Measurements from ENCODE around the gene MORC1.

The MORC1 gene

DNA sequence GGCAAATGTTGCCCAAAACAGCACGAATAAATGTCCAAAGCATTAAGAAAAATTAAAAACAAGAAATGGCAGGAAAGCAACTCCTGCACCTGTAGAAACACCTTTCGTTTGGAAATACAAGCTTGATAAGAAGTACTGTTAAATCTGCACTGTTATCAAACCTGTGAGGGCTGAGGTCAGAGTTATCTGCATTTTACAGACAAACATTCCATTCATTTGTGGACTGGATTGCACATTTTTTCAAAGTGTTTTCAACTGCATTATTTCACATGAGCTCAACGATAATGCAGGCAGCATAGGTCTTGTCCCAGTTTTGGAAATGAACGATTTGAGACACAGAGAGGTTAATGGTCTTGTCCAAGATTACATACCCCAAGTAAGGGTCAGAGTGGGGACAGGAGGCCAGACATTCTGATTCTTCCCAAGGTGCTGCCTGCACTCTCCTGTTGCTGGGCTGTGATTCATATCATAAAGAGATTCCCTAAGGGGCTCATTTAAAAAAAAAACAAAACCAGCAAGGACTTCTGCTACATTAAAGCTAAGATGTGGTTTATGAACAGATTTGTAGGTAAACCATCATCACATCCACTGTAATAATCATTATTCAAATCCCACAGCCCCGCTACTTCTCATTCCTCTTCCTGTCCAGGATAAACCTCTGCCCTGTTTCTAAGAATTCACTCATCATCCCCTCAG, 177.2 kb downstream of the MORC1 start:
- Histone ChIP-seq H3F3A (ENCODE audit: insufficient read depth, low read length) (no peaks in the 10 kb centered on the region), H3K9ac (ENCODE audit: low read length) (no peak overlapping the region), H3K9me2 (replicated peaks; ENCODE audit: insufficient read depth, low read length) (no peaks in the 10 kb centered on the region), H3K79me2 (ENCODE audit: low read length) (no peaks in the 10 kb centered on the region), H3K9me3 (replicated peaks; ENCODE audit: insufficient read depth, low read length) (no peaks in the 10 kb centered on the region), H4K20me1 (ENCODE audit: insufficient read depth, low read length) (no peaks in the 10 kb centered on the region), H3K27me3 (replicated peaks; ENCODE audit: insufficient read depth, low read length) (no peaks in the 10 kb centered on the region), H3K36me3 (replicated peaks; ENCODE audit: insufficient read depth, low read length) (no peaks in the 10 kb centered on the region), H2AFZ (ENCODE audit: low read length) (no peak overlapping the region), H3K4me2 (ENCODE audit: low read depth, low read length) (no peak overlapping the region), H3K4me1 (ENCODE audit: low read length) (no peaks in the 10 kb centered on the region), H3K4me3 (ENCODE audit: low read length) (no peak overlapping the region), H3K27ac (ENCODE audit: low read length) (no peak overlapping the region)
- DNase-seq: no peak
- TF ChIP-seq EZH2phosphoT487 (IDR thresholded peaks at IDR 0.05; ENCODE audit: low read length): no peak
- TF ChIP-seq, protein P1, sequence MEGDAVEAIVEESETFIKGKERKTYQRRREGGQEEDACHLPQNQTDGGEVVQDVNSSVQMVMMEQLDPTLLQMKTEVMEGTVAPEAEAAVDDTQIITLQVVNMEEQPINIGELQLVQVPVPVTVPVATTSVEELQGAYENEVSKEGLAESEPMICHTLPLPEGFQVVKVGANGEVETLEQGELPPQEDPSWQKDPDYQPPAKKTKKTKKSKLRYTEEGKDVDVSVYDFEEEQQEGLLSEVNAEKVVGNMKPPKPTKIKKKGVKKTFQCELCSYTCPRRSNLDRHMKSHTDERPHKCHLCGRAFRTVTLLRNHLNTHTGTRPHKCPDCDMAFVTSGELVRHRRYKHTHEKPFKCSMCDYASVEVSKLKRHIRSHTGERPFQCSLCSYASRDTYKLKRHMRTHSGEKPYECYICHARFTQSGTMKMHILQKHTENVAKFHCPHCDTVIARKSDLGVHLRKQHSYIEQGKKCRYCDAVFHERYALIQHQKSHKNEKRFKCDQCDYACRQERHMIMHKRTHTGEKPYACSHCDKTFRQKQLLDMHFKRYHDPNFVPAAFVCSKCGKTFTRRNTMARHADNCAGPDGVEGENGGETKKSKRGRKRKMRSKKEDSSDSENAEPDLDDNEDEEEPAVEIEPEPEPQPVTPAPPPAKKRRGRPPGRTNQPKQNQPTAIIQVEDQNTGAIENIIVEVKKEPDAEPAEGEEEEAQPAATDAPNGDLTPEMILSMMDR (IDR thresholded peaks at IDR 0.05; ENCODE audit: low read length): no peak
- TF ChIP-seq EZH2 (optimal IDR thresholded peaks at IDR 0.05; ENCODE audit: low read depth, low read length): no peak

DNA sequence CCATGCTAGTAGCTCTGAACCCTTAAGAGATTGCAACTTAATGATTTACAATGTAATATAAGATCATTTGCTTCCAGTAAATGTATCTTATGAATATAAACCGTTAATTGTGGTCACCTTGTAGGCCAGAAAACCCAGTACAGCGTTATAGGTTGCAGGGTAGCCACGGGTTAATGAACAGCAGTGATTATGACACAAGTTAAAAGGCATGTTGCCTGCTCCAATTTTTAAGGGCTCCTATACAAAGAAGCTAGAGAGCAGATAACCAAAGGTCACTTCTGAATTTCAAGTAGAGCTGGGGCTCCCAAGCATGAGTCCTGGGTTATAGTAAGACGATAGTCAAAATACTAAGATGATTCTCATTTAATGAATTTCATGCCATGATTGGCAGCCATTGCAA, 177.8 kb downstream of the MORC1 start:
- no peaks in the 10 kb centered on the region for H3F3A ChIP-seq (ENCODE audit: insufficient read depth, low read length)
- H3K9me2 ChIP-seq (replicated peaks; ENCODE audit: insufficient read depth, low read length): no peaks in the 10 kb centered on the region
- H3K79me2 ChIP-seq (ENCODE audit: low read length): no peaks in the 10 kb centered on the region
- H4K20me1 ChIP-seq (ENCODE audit: insufficient read depth, low read length): no peaks in the 10 kb centered on the region
- no peaks in the 10 kb centered on the region for H3K4me1 ChIP-seq (ENCODE audit: low read length)
- H2AFZ ChIP-seq (ENCODE audit: low read length): no peak overlapping the region
- no peak overlapping the region for H3K9ac ChIP-seq (ENCODE audit: low read length)
- no peak overlapping the region for H3K27ac ChIP-seq (ENCODE audit: low read length)
- no peak for DNase-seq
- H3K4me2 ChIP-seq (ENCODE audit: low read depth, low read length): no peak overlapping the region
- H3K36me3 ChIP-seq (replicated peaks; ENCODE audit: insufficient read depth, low read length): no peaks in the 10 kb centered on the region
- no peaks in the 10 kb centered on the region for H3K27me3 ChIP-seq (replicated peaks; ENCODE audit: insufficient read depth, low read length)
- H3K9me3 ChIP-seq (replicated peaks; ENCODE audit: insufficient read depth, low read length): no peaks in the 10 kb centered on the region
- no peak overlapping the region for H3K4me3 ChIP-seq (ENCODE audit: low read length)
- TF ChIP-seq EZH2 (optimal IDR thresholded peaks at IDR 0.05; ENCODE audit: low read depth, low read length): no peak
- TF ChIP-seq, protein P1 (IDR thresholded peaks at IDR 0.05; ENCODE audit: low read length): no peak
- no peak for TF ChIP-seq EZH2phosphoT487 (IDR thresholded peaks at IDR 0.05; ENCODE audit: low read length)

DNA sequence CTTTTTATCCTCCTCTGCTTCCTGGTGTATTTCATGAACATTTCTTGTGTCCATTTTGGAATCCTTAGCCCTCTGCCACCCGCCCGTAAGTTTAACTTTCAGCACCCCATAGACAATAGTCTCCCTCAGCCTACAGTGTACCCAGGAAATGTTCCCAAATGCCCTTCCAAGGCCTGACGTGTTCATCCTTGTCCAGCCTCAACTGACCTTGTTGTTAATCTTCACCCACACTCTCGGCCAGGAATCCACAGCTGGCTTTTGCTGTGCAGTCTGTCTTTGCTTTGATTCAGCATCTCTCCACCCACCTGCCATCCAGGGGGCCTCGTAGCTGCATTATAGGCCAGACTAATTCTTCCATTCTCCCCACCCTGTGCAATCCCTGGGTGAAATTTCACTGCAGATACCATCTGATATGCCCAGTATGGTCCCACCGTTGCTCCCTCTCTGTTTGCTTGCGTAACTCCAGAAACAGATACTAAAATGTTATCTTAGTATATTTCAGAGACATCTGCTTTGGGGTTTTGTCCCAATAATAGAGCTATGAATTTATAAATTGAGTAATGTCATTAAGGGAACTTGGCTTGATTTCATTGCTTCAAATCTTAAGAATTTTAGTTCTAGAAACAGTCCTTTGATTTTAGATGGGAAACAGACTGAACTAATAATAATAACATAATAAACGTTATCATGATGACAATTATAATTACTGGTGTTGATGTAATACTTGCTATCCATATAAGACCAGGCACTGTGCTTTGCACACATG, 180.8 kb downstream of the MORC1 start:
- H3K4me3 ChIP-seq (ENCODE audit: low read length): no peak overlapping the region
- no peak for DNase-seq
- H3K4me2 ChIP-seq (ENCODE audit: low read depth, low read length): no peak overlapping the region

More for the DNA sequence above, 180.8 kb downstream of the MORC1 start:
- no peak for TF ChIP-seq EZH2phosphoT487 (IDR thresholded peaks at IDR 0.05; ENCODE audit: low read length)
- TF ChIP-seq, protein P1 (IDR thresholded peaks at IDR 0.05; ENCODE audit: low read length): no peak
- no peak for TF ChIP-seq EZH2 (optimal IDR thresholded peaks at IDR 0.05; ENCODE audit: low read depth, low read length)
- H3K9me2 ChIP-seq (replicated peaks; ENCODE audit: insufficient read depth, low read length): no peaks in the 10 kb centered on the region
- no peaks in the 10 kb centered on the region for H4K20me1 ChIP-seq (ENCODE audit: insufficient read depth, low read length)
- H3F3A ChIP-seq (ENCODE audit: insufficient read depth, low read length): no peaks in the 10 kb centered on the region
- H3K27ac ChIP-seq (ENCODE audit: low read length): no peak overlapping the region
- no peak overlapping the region for H2AFZ ChIP-seq (ENCODE audit: low read length)
- no peak overlapping the region for H3K9ac ChIP-seq (ENCODE audit: low read length)
- H3K4me1 ChIP-seq (ENCODE audit: low read length): no peaks in the 10 kb centered on the region
- H3K27me3 ChIP-seq (replicated peaks; ENCODE audit: insufficient read depth, low read length): no peaks in the 10 kb centered on the region
- no peaks in the 10 kb centered on the region for H3K36me3 ChIP-seq (replicated peaks; ENCODE audit: insufficient read depth, low read length)
- no peaks in the 10 kb centered on the region for H3K9me3 ChIP-seq (replicated peaks; ENCODE audit: insufficient read depth, low read length)
- H3K79me2 ChIP-seq (ENCODE audit: low read length): no peaks in the 10 kb centered on the region
